NCI-H82 treated with DMSO at 0.1 percent for 48 hours (cell line): ENCODE data around the gene TRIM32.

ENCODE experiments used
- DNase-seq: peaks from one replicate; lab custom pipeline; 2025; ENCODE audit not compliant: unreplicated experiment; lab: John Stamatoyannopoulos, UW

The TRIM32 gene

GRCh38 chr9:116687074-116687753, at the start of gene TRIM32:
TRIM32 (plus strand) TSS chr9:116687305; CDS start chr9:116697743, 10,438 bp downstream.
- peak; percentile 80 for DNase-seq

- DNase-seq = no peak
These were observed 47.8 kb upstream of the TRIM32 start for GRCh38 chr9:116639251-116639741.

- DNase-seq = no peak
These were observed 45.6 kb upstream of the TRIM32 start for GRCh38 chr9:116641292-116642059.

- no peak for DNase-seq
These were observed 43.4 kb upstream of the TRIM32 start for GRCh38 chr9:116643691-116644090.

GRCh38 chr9:116644091-116644688, 42.9 kb upstream of the TRIM32 start:
- no peak for DNase-seq

GRCh38 chr9:116646661-116647514, 40.2 kb upstream of the TRIM32 start:
- DNase-seq = peak; percentile 10

- no peak for DNase-seq
These were observed 39.6 kb upstream of the TRIM32 start for GRCh38 chr9:116647515-116647809.

GRCh38 chr9:116653348-116654058, 33.6 kb upstream of the TRIM32 start:
- no peak for DNase-seq

- no peak for DNase-seq
These were observed 33.1 kb upstream of the TRIM32 start for GRCh38 chr9:116654059-116654355.

- DNase-seq = no peak
These were observed 30.6 kb upstream of the TRIM32 start for GRCh38 chr9:116656501-116656971.

- DNase-seq = no peak
These were observed 30.1 kb upstream of the TRIM32 start for GRCh38 chr9:116656977-116657376.

- DNase-seq = no peak
These were observed 28.8 kb upstream of the TRIM32 start for GRCh38 chr9:116658265-116658664.

- DNase-seq = peak; percentile 70
These were observed 25.8 kb upstream of the TRIM32 start for GRCh38 chr9:116661037-116661954.

GRCh38 chr9:116662646-116663310, 24.3 kb upstream of the TRIM32 start:
- DNase-seq = no peak

GRCh38 chr9:116663581-116663980, 23.5 kb upstream of the TRIM32 start:
- DNase-seq = no peak

GRCh38 chr9:116668970-116669695, 18.0 kb upstream of the TRIM32 start:
- no peak for DNase-seq

- no peak for DNase-seq
These were observed 15.5 kb upstream of the TRIM32 start for GRCh38 chr9:116671605-116672004.

GRCh38 chr9:116673375-116673774, 13.7 kb upstream of the TRIM32 start:
- no peak for DNase-seq
